Measurements from ENCODE around the gene ZNF521.

ZNF521 gene

DNA sequence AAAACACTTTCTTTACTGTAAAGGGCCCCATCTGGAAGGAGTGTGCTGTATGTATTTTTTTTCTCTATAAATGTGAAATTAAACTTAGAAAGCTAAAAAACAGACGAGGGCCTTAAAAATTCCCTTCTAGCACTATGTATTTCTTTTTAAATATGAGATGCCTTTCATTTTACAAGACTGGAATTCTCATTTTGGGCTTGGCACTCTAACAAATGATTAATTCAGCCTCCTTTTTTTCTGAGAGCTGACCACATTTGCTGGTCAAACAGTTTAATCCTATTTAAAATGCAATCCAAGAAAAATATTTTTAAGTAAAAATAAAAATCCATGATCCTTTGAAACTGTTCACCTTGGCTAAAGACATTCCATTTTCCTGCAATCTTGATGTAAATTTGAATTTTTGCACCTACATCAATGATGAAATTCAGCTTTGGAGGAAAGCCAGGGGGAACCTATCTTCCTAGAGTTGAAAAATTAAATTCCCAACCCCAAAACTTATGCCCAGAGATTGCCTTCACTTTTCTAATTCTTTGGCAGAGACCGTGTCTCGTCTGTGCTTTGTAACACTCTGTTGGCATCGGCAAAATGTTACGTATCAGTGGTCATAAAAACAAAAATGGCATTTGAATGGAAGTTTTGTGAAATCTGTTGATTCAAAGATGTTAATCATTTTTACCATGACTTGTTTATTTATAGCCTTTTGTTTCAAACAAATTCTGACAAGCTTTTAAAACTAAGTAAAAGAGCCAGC, 284.5 kb downstream of the ZNF521 start:
- Histone ChIP-seq H3K27me3 (no peaks in the 10 kb centered on the region), H3K9me3 (no peaks in the 10 kb centered on the region), H3K4me1 (no peaks in the 10 kb centered on the region), H3K4me3 (ENCODE audit: low read depth, low read length) (no peak overlapping the region), H3K36me3 (no peaks in the 10 kb centered on the region)
- TF ChIP-seq, protein P1, sequence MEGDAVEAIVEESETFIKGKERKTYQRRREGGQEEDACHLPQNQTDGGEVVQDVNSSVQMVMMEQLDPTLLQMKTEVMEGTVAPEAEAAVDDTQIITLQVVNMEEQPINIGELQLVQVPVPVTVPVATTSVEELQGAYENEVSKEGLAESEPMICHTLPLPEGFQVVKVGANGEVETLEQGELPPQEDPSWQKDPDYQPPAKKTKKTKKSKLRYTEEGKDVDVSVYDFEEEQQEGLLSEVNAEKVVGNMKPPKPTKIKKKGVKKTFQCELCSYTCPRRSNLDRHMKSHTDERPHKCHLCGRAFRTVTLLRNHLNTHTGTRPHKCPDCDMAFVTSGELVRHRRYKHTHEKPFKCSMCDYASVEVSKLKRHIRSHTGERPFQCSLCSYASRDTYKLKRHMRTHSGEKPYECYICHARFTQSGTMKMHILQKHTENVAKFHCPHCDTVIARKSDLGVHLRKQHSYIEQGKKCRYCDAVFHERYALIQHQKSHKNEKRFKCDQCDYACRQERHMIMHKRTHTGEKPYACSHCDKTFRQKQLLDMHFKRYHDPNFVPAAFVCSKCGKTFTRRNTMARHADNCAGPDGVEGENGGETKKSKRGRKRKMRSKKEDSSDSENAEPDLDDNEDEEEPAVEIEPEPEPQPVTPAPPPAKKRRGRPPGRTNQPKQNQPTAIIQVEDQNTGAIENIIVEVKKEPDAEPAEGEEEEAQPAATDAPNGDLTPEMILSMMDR (IDR thresholded peaks at IDR 0.05; ENCODE audit: low read depth, low read length): no peak
- DNase-seq: no peak

DNA sequence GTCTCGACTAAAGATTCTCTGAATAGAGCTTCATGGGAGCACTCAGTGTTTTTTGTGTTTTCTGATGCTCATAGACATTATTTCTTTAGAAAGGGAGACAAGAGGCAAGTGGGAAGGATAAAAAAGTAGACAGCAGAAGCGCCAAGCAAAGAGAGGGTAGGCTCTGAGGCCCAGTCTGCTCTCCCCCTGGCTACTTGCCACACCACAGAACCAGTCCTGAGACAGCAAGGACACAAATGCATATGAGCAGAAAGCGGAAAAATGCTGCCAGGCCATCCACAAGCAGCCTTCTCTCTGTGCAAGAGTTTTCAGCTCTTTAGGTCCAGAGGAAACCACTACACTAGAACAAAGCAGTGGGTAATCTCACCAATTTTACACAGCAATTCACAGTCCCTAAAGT, 285.4 kb downstream of the ZNF521 start:
- TF ChIP-seq, protein P1 (IDR thresholded peaks at IDR 0.05; ENCODE audit: low read depth, low read length): no peak
- DNase-seq: no peak
- H3K4me3 ChIP-seq (ENCODE audit: low read depth, low read length): no peak overlapping the region
- no peaks in the 10 kb centered on the region for H3K36me3 ChIP-seq
- H3K9me3 ChIP-seq: no peaks in the 10 kb centered on the region
- H3K4me1 ChIP-seq: no peaks in the 10 kb centered on the region
- no peaks in the 10 kb centered on the region for H3K27me3 ChIP-seq

DNA sequence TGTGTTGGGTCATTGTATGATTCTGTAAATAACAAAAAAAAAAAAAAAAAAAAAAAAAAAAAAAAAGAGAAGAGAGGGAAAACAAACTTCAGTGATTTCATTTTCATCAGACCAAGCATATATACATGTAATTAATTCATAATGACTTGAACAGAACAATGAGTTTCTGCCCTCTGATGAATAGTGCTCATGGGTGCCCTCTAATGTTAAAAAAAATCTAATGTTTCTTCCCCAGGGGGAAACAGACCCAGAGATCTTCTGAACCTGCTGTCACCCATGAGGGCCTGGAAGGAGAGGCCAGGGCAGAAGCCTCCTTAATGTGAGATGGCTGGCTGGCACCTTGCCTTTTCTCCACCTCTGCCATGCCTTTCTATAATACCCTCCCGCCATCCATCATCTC, 289.2 kb downstream of the ZNF521 start:
- Histone ChIP-seq H3K4me1 (no peaks in the 10 kb centered on the region), H3K9me3 (no peaks in the 10 kb centered on the region), H3K4me3 (ENCODE audit: low read depth, low read length) (no peak overlapping the region), H3K36me3 (no peaks in the 10 kb centered on the region), H3K27me3 (no peaks in the 10 kb centered on the region)
- no peak for DNase-seq
- TF ChIP-seq, protein P1 (IDR thresholded peaks at IDR 0.05; ENCODE audit: low read depth, low read length): no peak

DNA sequence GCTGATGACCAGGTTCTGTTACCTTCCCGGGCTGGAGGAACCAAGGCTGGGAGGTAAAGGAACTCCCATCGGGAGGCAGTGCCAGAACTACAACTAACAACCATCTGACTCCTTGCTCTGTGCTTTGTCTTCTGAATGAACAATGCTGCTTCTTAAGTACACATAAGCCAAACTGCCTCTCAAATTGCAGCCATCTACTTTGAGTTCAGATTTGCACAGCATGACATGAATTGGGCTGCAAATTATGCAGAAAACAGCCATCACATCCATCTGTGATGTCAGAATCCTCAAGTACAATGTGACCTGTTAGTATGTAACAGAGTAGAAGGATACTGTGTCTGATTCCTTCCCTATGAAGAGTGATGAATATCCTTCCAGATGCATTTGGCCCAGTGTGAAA, 290.6 kb downstream of the ZNF521 start:
- Histone ChIP-seq H3K36me3 (no peaks in the 10 kb centered on the region), H3K4me3 (ENCODE audit: low read depth, low read length) (no peak overlapping the region), H3K27me3 (no peaks in the 10 kb centered on the region), H3K9me3 (no peaks in the 10 kb centered on the region), H3K4me1 (no peaks in the 10 kb centered on the region)
- TF ChIP-seq, protein P1 (IDR thresholded peaks at IDR 0.05; ENCODE audit: low read depth, low read length): no peak
- DNase-seq: no peak

DNA sequence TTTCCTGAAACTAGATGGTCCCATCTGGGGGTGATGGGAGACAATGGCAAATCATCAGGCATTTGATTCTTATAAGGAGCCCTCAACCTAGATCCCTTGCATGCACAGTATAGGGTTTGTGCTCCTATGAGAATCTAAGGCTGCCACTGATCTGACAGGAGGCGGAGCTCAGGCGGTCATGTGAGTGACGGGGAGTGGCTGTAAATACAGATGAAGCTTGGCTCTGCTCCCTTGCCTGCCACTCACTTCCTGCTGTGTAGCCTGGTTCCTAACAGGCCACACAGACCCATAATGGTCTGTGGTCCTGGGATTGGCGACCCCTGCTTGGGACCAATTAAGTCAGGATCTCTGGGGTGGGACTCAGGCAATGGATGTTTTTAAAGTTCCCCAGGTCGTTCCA, 293.4 kb downstream of the ZNF521 start:
- no peaks in the 10 kb centered on the region for H3K27me3 ChIP-seq
- no peaks in the 10 kb centered on the region for H3K9me3 ChIP-seq
- TF ChIP-seq, protein P1 (IDR thresholded peaks at IDR 0.05; ENCODE audit: low read depth, low read length): no peak
- H3K36me3 ChIP-seq: no peaks in the 10 kb centered on the region
- no peaks in the 10 kb centered on the region for H3K4me1 ChIP-seq
- peak; percentile 8 for DNase-seq
- no peak overlapping the region for H3K4me3 ChIP-seq (ENCODE audit: low read depth, low read length)

DNA sequence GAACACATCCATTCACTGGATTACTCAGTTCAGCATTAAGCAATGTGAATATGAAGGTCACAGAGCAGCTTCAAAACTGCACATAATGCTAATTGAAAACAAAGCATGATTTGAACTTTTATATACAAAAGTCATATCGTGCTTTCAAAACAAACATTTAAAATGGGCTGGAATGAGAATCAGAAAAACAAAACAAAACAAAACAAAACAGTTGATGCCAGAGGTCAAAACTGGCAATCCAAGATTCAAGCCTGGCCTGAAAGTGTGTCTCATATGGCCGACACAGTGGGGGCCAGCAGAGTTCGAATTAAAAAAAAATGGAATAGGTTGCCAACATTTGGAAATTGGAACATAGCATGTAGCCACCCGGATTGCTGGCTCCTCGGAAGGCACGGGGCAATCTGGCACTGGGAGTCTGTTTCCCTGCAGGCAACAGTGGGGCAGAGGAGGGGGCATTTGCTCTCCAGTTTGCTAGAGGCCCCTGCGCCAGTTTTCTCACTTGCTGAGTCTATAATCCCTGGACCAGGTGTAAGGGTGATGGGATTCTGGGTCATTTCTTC, 294.4 kb downstream of the ZNF521 start:
- H3K4me3 ChIP-seq (ENCODE audit: low read depth, low read length): no peak overlapping the region
- H3K36me3 ChIP-seq: no peaks in the 10 kb centered on the region
- no peaks in the 10 kb centered on the region for H3K9me3 ChIP-seq
- no peaks in the 10 kb centered on the region for H3K27me3 ChIP-seq
- H3K4me1 ChIP-seq: no peaks in the 10 kb centered on the region
- DNase-seq: no peak
- TF ChIP-seq, protein P1 (IDR thresholded peaks at IDR 0.05; ENCODE audit: low read depth, low read length): no peak

All from BE2C (cell line).